Peyer's patch (tissue), 4 donors: ENCODE results near the gene NLRP8.
"Not testable (repeated sequence)": the region's sequence is repeated elsewhere in the genome, so short reads cannot be mapped to it uniquely, and the experiment has no call there.

Experiments used
- CTCF ChIP-seq, 6 experiments: fragments of 450-650 bp in 4 of 6; fragments of 200-600 bp in 2 of 6; sonication (generic) in 1 of 6; IDR thresholded peaks; one replicate each; pipeline ENCODE4 v1.5.1; 2017 to 2019; ENCODE audit warnings: antibody characterized with exemption in 6 of 6, mild to moderate bottlenecking in 3 of 6, moderate library complexity in 1 of 6
- POLR2A ChIP-seq, 2 donors: fragments of 450-650 bp; IDR thresholded peaks; one replicate each; pipeline ENCODE4 v1.5.1; 2017; ENCODE audit warnings: antibody characterized with exemption in 2 of 2, mild to moderate bottlenecking in 2 of 2, moderate library complexity in 2 of 2

- not testable (repeated sequence) for TF ChIP-seq CTCF, POLR2A (IDR thresholded peaks at IDR 0.05)
Observed at GRCh38 chr19:56019325-56019724, 71.7 kb downstream of the NLRP8 start.
